Osteoblast (primary cell): ENCODE measurements around the gene STRIT1. TPM values are rescaled to one million over a fixed set of nuclear protein-coding genes. Genes with fewer than 3 reads are reported as not detected.

Experiments used
- DNase-seq: peaks from one replicate; pipeline ENCODE4 v3.0.0; 2011; ENCODE audit warnings: low spot score, mixed read lengths; ENCODE audit not compliant: insufficient read length; ENCODE audit errors: missing footprints
- H2AFZ ChIP-seq: 2 replicates; pipeline ENCODE4 v1.6.0; 2011; ENCODE audit warnings: mild to moderate bottlenecking, low read length
- H3K27ac ChIP-seq: 2 replicates; pipeline ENCODE4 v1.5.1; 2011; ENCODE audit warnings: mild to moderate bottlenecking, low read depth, low read length, moderate library complexity
- H3K27me3 ChIP-seq: 2 replicates; pipeline ENCODE4 v1.6.0; 2012; ENCODE audit warnings: mild to moderate bottlenecking, control low read depth, inconsistent platforms, low read length, moderate library complexity; ENCODE audit not compliant: insufficient read depth
- H3K36me3 ChIP-seq: 2 replicates; pipeline ENCODE4 v1.5.1; 2011; ENCODE audit warnings: mild to moderate bottlenecking, low read length, control low read depth, moderate library complexity; ENCODE audit not compliant: insufficient read depth
- H3K4me1 ChIP-seq: 2 replicates; pipeline ENCODE4 v1.5.1; 2011; ENCODE audit warnings: mild to moderate bottlenecking, low read length, control low read depth, moderate library complexity; ENCODE audit not compliant: insufficient read depth
- H3K4me2 ChIP-seq: 2 replicates; pipeline ENCODE4 v1.6.0; 2011; ENCODE audit warnings: mild to moderate bottlenecking, low read length; ENCODE audit not compliant: insufficient read depth
- H3K4me3 ChIP-seq: fragments of 200-600 bp; sonication (generic); 3 replicates; pipeline ENCODE4 v1.5.1; 2012; ENCODE audit warnings: mild to moderate bottlenecking, low read length, inconsistent platforms; ENCODE audit not compliant: insufficient read depth
- H3K79me2 ChIP-seq: 2 replicates; pipeline ENCODE4 v1.6.0; 2012; ENCODE audit warnings: mild to moderate bottlenecking, low read length, control low read depth, inconsistent platforms; ENCODE audit not compliant: insufficient read depth
- H3K9me3 ChIP-seq: 2 replicates; pipeline ENCODE4 v1.5.1; 2011; ENCODE audit warnings: low read depth, low read length, control low read depth
- H4K20me1 ChIP-seq: 2 replicates; pipeline ENCODE4 v1.6.0; 2012; ENCODE audit warnings: mild to moderate bottlenecking, low read length, control low read depth; ENCODE audit not compliant: insufficient read depth
- total RNA-seq: library from RNA; depleted of rRNA; stranded (reverse); fragments of >200 nt; gene quantifications from 2 replicates; pipeline ENCODE4 v1.2.3, GENCODE V29; 2012
- TF ChIP-seq, protein P1 (sequence below): IDR thresholded peaks from 2 replicates; pipeline ENCODE4 v1.5.1; 2011; ENCODE audit warnings: mild to moderate bottlenecking, low read depth, low read length, moderate library complexity; ENCODE audit errors: extremely low read depth

The STRIT1 gene
- total RNA-seq, 1 donor, result not detected

GRCh38 chr3:155296413-155296812 lies 2.9 kb upstream of the STRIT1 start:
- no peaks in the 10 kb centered on the region for H3K9me3 ChIP-seq
- H3K27me3 ChIP-seq, result no peaks in the 10 kb centered on the region
- H3K36me3 ChIP-seq, result no peaks in the 10 kb centered on the region
- H4K20me1 ChIP-seq, result no peaks in the 10 kb centered on the region
- TF ChIP-seq, protein P1, sequence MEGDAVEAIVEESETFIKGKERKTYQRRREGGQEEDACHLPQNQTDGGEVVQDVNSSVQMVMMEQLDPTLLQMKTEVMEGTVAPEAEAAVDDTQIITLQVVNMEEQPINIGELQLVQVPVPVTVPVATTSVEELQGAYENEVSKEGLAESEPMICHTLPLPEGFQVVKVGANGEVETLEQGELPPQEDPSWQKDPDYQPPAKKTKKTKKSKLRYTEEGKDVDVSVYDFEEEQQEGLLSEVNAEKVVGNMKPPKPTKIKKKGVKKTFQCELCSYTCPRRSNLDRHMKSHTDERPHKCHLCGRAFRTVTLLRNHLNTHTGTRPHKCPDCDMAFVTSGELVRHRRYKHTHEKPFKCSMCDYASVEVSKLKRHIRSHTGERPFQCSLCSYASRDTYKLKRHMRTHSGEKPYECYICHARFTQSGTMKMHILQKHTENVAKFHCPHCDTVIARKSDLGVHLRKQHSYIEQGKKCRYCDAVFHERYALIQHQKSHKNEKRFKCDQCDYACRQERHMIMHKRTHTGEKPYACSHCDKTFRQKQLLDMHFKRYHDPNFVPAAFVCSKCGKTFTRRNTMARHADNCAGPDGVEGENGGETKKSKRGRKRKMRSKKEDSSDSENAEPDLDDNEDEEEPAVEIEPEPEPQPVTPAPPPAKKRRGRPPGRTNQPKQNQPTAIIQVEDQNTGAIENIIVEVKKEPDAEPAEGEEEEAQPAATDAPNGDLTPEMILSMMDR, result no peak
- H3K4me2 ChIP-seq, result no peak overlapping the region
- no peak overlapping the region for H2AFZ ChIP-seq
- H3K79me2 ChIP-seq, result no peaks in the 10 kb centered on the region
- H3K4me3 ChIP-seq, result no peak overlapping the region
- H3K4me1 ChIP-seq, result no peaks in the 10 kb centered on the region
- DNase-seq, result no peak
- no peak overlapping the region for H3K27ac ChIP-seq

GRCh38 chr3:155292693-155293092 lies 790 bp downstream of the STRIT1 start:
- Histone ChIP-seq H2AFZ (no peak overlapping the region), H3K36me3 (no peaks in the 10 kb centered on the region), H3K4me3 (no peak overlapping the region), H4K20me1 (no peaks in the 10 kb centered on the region), H3K4me2 (no peak overlapping the region), H3K4me1 (no peaks in the 10 kb centered on the region), H3K9me3 (no peaks in the 10 kb centered on the region), H3K27me3 (no peaks in the 10 kb centered on the region), H3K27ac (no peak overlapping the region), H3K79me2 (no peaks in the 10 kb centered on the region)
- no peak for DNase-seq
- TF ChIP-seq, protein P1, result no peak

- Histone ChIP-seq H4K20me1 (no peaks in the 10 kb centered on the region), H3K4me3 (no peak overlapping the region), H3K27ac (no peak overlapping the region), H3K27me3 (no peaks in the 10 kb centered on the region), H2AFZ (no peak overlapping the region), H3K36me3 (no peaks in the 10 kb centered on the region), H3K79me2 (no peaks in the 10 kb centered on the region), H3K4me2 (no peak overlapping the region), H3K9me3 (no peaks in the 10 kb centered on the region), H3K4me1 (no peaks in the 10 kb centered on the region)
- DNase-seq, result no peak
- TF ChIP-seq, protein P1, result no peak
Measured at GRCh38 chr3:155292133-155292532, 1.4 kb downstream of the STRIT1 start.

- peaks cover 13% of the 10 kb centered on the region for H3K4me1 ChIP-seq
- H3K4me2 ChIP-seq, result no peak overlapping the region
- no peaks in the 10 kb centered on the region for H3K79me2 ChIP-seq
- H4K20me1 ChIP-seq, result no peaks in the 10 kb centered on the region
- no peaks in the 10 kb centered on the region for H3K27me3 ChIP-seq
- TF ChIP-seq, protein P1, result no peak
- H2AFZ ChIP-seq, result no peak overlapping the region
- H3K4me3 ChIP-seq, result no peak overlapping the region
- H3K27ac ChIP-seq, result no peak overlapping the region
- DNase-seq, result no peak
- no peaks in the 10 kb centered on the region for H3K36me3 ChIP-seq
- H3K9me3 ChIP-seq, result no peaks in the 10 kb centered on the region
Measured at GRCh38 chr3:155286736-155287135, 6.7 kb downstream of the STRIT1 start.
